Prostate gland (tissue), 2 donors: ENCODE data around the gene PIGQ. TPM values are rescaled to one million over a fixed set of nuclear protein-coding genes. Genes with fewer than 3 reads are reported as not detected.

Experiments used
- DNase-seq: peaks from one replicate; pipeline ENCODE4 v3.0.0-alpha.2; 2019; ENCODE audit warnings: low spot score
- H3K27ac ChIP-seq, 2 donors: fragments of 200-600 bp; sonication (generic); 2 replicates each; pipeline ENCODE4 v1.5.1; 2017 to 2019
- H3K27me3 ChIP-seq: fragments of 200-600 bp; sonication (generic); replicated peaks from 2 replicates; pipeline ENCODE4 v1.5.1; 2019; ENCODE audit not compliant: insufficient read depth
- H3K36me3 ChIP-seq, 2 donors: fragments of 200-600 bp; sonication (generic); 1 replicate in 1 of 2; 2 replicates in 1 of 2; pipeline versions ENCODE4 v1.5.1 to v1.8.1; 2017 to 2019
- H3K4me1 ChIP-seq: fragments of 200-600 bp; sonication (generic); replicated peaks from 2 replicates; pipeline ENCODE4 v1.5.1; 2019
- H3K4me3 ChIP-seq, 2 donors: fragments of 200-600 bp; sonication (generic); 2 replicates each; pipeline ENCODE4 v1.5.1; 2017 to 2019
- H3K9me3 ChIP-seq: fragments of 200-600 bp; sonication (generic); 2 replicates; pipeline ENCODE4 v1.5.1; 2017
- POLR2A ChIP-seq: fragments of 450-650 bp; IDR thresholded peaks from one replicate; pipeline ENCODE4 v1.6.1; 2016; ENCODE audit warnings: antibody characterized with exemption, mild to moderate bottlenecking
- POLR2AphosphoS5 ChIP-seq: sonication (generic); formaldehyde crosslinking; IDR thresholded peaks from one replicate; pipeline ENCODE4 v1.6.1; 2017; ENCODE audit warnings: antibody characterized with exemption
- WGBS: methylation state at CpG from one replicate; pipeline ENCODE4 v1.1.5; 2018; 5-methylcytosine and 5-hydroxymethylcytosine counted together
- intact Hi-C: fragments of 100-400 bp; cut with DNase I; formaldehyde crosslinking; loops from one replicate; pipeline ENCODE4 v1.14.2; 2022
- total RNA-seq, 2 donors: library from RNA; depleted of rRNA; stranded (reverse); fragments of >200 nt; gene quantifications; one replicate each; pipeline ENCODE4 v1.1.0, GENCODE V29; 2016
- TF ChIP-seq, protein P1 (sequence below), 4 experiments: fragments of 200-600 bp in 2 of 4; fragments of 450-650 bp in 2 of 4; sonication (generic) in 2 of 4; IDR thresholded peaks; 1 replicate in 3 of 4; 2 replicates in 1 of 4; pipeline ENCODE4 v1.5.1; 2016 to 2019; ENCODE audit warnings: antibody characterized with exemption in 4 of 4, mild to moderate bottlenecking in 2 of 4, moderate library complexity in 2 of 4

The PIGQ gene
- total RNA-seq, 2 donors from 2014 or later: 70.1 to 85.8 TPM

DNA sequence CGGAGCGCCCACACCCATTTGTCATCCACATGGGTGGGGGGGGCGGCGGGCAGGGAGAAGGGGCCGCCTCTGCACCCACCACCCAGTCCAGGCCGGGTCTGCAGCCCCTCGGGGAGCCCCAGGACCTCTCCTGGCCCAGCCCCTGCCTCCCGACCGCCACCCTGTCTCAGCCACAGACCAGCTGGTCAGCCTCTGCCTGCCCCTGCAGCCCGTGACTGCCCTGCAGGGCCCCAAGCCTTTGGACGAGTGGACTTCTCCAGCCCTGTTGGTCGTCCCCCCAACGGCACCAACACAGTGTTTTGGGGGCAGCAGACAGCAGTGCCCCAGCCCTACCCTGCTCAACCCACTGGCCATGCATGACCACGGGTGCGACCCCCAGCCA lies 8.4 kb upstream of the PIGQ start:
- Histone ChIP-seq H3K27me3 (peaks cover 9% of the 10 kb centered on the region), H3K9me3 (no peaks in the 10 kb centered on the region), H3K4me1 (no peaks in the 10 kb centered on the region), H3K36me3 (no peaks in the 10 kb centered on the region), H3K4me3 (no peak overlapping the region), H3K27ac (no peak overlapping the region)
- no peak for TF ChIP-seq POLR2A
- TF ChIP-seq, protein P1, sequence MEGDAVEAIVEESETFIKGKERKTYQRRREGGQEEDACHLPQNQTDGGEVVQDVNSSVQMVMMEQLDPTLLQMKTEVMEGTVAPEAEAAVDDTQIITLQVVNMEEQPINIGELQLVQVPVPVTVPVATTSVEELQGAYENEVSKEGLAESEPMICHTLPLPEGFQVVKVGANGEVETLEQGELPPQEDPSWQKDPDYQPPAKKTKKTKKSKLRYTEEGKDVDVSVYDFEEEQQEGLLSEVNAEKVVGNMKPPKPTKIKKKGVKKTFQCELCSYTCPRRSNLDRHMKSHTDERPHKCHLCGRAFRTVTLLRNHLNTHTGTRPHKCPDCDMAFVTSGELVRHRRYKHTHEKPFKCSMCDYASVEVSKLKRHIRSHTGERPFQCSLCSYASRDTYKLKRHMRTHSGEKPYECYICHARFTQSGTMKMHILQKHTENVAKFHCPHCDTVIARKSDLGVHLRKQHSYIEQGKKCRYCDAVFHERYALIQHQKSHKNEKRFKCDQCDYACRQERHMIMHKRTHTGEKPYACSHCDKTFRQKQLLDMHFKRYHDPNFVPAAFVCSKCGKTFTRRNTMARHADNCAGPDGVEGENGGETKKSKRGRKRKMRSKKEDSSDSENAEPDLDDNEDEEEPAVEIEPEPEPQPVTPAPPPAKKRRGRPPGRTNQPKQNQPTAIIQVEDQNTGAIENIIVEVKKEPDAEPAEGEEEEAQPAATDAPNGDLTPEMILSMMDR (IDR thresholded peaks at IDR 0.05): no peak
- no peak for TF ChIP-seq POLR2AphosphoS5
- intact Hi-C loops: no loop called here
- WGBS: 78% methylated on average over 14 of the region's 15 CpGs
- no peak for DNase-seq

DNA sequence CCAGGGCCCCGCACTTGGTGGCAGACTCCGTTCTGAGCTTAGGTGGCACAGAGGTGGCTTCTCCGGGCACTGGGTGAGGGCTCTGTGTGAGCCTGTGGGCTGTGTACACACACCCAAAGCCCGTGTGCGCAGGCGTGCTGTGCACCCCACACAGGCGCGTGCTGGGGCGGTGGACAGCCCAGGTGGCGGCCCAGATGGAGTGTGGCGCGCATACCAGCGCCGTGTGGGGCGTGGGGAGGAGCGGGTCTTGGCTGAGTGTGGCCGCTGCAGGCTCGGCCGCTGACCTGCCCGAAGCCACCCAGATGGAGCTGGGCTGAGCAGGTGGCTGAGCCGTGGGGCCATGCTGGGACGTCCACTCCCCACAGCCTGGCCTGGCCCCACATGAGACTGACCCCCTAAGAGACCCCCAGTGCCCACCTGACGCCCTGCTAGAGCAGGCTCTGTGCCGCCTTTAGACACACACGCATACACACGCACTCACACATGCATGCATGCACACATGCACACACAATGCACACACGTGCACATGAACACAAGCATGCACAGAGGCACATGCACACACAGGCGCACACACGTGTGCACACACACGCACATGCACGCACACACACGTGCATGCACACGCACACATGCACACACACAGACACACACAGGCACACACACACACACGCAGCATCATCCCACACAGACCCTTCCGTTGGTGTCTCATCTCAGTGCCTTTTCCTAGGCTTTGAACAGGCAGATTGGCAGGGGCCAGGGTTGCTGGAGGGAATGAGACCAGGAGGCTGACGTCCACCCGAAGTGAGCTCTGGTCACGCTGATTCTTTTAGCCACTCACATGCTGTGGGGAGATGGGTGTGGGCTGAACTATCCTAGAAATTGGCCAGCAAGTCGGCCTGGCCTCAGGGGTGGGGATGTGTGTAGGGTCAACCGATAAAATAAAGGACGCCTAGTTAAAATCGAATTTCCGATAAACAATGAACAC lies 7.5 kb upstream of the PIGQ start:
- intact Hi-C loops: no loop called here
- H3K9me3 ChIP-seq: no peaks in the 10 kb centered on the region
- 88% methylated on average over 38 of the region's 43 CpGs for WGBS
- H3K4me3 ChIP-seq: no peak overlapping the region
- no peak for DNase-seq
- H3K4me1 ChIP-seq: no peaks in the 10 kb centered on the region
- H3K27ac ChIP-seq: no peak overlapping the region
- no peaks in the 10 kb centered on the region for H3K36me3 ChIP-seq
- TF ChIP-seq POLR2A: no peak
- TF ChIP-seq, protein P1 (IDR thresholded peaks at IDR 0.05): no peak
- TF ChIP-seq POLR2AphosphoS5: no peak
- peaks cover 9% of the 10 kb centered on the region for H3K27me3 ChIP-seq

DNA sequence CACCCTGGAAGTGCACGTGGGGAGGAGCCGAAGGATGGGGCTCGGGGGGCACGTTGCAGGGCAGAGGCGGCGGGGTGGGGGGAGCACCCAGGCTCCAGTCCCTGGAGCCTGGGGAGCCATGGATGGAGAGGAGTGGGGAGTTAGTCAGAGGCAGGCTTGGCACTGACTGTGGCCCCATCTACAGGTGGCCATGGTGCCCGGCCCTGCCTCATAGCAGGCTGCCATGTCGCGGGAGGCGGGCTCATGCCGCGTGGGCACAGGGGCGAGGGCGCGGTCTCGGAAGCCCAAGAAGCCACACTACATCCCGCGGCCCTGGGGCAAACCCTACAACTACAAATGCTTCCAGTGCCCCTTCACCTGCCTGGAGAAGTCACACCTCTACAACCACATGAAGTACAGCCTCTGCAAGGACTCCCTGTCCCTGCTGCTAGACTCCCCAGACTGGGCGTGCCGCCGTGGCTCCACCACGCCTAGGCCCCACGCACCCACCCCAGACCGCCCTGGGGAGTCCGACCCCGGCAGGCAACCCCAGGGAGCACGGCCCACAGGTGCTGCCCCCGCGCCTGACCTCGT lies 6.6 kb upstream of the PIGQ start:
- Histone ChIP-seq H3K27me3 (peaks cover 9% of the 10 kb centered on the region), H3K9me3 (no peaks in the 10 kb centered on the region), H3K4me3 (no peak overlapping the region), H3K36me3 (no peaks in the 10 kb centered on the region), H3K27ac (no peak overlapping the region), H3K4me1 (no peaks in the 10 kb centered on the region)
- TF ChIP-seq POLR2A (no peak), POLR2AphosphoS5 (no peak)
- TF ChIP-seq, protein P1 (IDR thresholded peaks at IDR 0.05): no peak
- WGBS: 87% methylated on average over 30 of the region's 30 CpGs
- intact Hi-C loops: no loop called here
- DNase-seq: no peak

DNA sequence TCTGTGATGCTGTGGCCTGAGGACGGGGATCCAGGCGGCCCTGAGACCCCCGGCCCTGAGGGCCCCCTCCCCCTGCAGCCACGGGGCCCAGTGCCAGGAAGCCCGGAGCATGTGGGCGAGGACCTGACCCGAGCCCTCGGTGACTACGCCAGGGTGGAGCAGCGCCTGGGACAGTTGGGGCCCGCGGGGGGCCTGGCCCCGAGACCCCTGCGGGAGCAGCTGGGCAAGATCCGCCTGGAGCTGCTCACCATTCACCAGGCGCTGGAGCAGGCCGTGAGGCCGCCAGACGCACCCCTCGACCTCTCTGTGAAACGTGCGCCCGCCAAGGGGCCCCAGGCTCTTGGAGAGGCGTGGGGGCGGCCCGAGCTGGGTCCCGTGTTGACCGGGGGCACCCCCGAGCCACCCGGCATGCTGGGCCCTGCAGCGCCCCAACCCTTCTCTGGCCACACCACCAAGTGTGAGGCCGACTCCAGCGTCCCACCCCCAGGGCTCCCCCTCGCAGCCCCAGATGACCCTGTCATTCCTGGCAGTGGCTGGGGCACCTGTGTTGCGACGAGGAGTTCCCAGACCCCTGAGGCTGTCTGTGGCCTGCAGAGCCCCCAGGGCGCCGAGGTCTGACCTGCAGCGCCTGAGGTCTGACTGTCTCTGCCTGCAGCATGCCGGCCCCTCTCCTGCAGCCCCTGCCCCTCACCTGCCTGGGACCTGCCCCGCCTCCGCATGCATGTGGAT lies 4.9 kb upstream of the PIGQ start:
- H3K36me3 ChIP-seq: no peaks in the 10 kb centered on the region
- H3K27ac ChIP-seq: no peak overlapping the region
- H3K4me1 ChIP-seq: no peaks in the 10 kb centered on the region
- no peak for TF ChIP-seq POLR2AphosphoS5
- no peak for TF ChIP-seq POLR2A
- TF ChIP-seq, protein P1 (IDR thresholded peaks at IDR 0.05): no peak
- DNase-seq: no peak
- H3K4me3 ChIP-seq: no peak overlapping the region
- 86% methylated on average over 24 of the region's 42 CpGs for WGBS
- H3K27me3 ChIP-seq: peaks cover 7% of the 10 kb centered on the region
- H3K9me3 ChIP-seq: no peaks in the 10 kb centered on the region
- intact Hi-C loops: no loop called here
